Activated B cell treated with CpG ODN at 0.5 μM for 24 hours (primary cell): ENCODE measurements around the gene HM13. TPM values are rescaled to one million over a fixed set of nuclear protein-coding genes. Genes with fewer than 3 reads are reported as not detected.
"Not testable (repeated sequence)": the region's sequence is repeated elsewhere in the genome, so short reads cannot be mapped to it uniquely, and the experiment has no call there.

Experiments
- ATAC-seq: fragments of 200-7000 bp; cut with Tn5 transposase; one replicate; pipeline ENCODE4 v1.10.0; 2021; ENCODE audit warnings: low read depth, mild to moderate bottlenecking, moderate library complexity
- CTCF ChIA-PET: fragments of 350-600 bp; sonication (Branson Sonifier 250); formaldehyde crosslinking; loops from one replicate; lab custom pipeline; 2021; ENCODE audit warnings: antibody characterized with exemption; lab: Charles Lee
- POLR2A ChIA-PET: fragments of 350-600 bp; sonication (Branson Sonifier 250); formaldehyde crosslinking; loops from one replicate; lab custom pipeline; 2021; ENCODE audit warnings: antibody characterized with exemption; lab: Charles Lee
- DNase-seq: peaks from one replicate; pipeline ENCODE4 v3.0.0; 2022
- H3K27ac Mint-ChIP-seq: one replicate; pipeline ENCODE4 v1.8.0; 2020; ENCODE audit warnings: mixed read lengths
- H3K27me3 Mint-ChIP-seq: one replicate; pipeline ENCODE4 v1.8.0; 2021; ENCODE audit warnings: mixed read lengths
- H3K36me3 Mint-ChIP-seq: one replicate; pipeline ENCODE4 v1.8.0; 2021; ENCODE audit warnings: low read depth, mixed read lengths
- H3K4me1 Mint-ChIP-seq: one replicate; pipeline ENCODE4 v1.8.0; 2021; ENCODE audit warnings: mixed read lengths
- H3K4me3 Mint-ChIP-seq: one replicate; pipeline ENCODE4 v1.8.0; 2020; ENCODE audit warnings: mild to moderate bottlenecking, mixed read lengths
- H3K9me3 Mint-ChIP-seq: one replicate; pipeline ENCODE4 v1.8.0; 2020; ENCODE audit warnings: mixed read lengths
- CTCF ChIP-seq: fragments of 200-600 bp; IDR thresholded peaks from one replicate; pipeline ENCODE4 v1.8.0; 2022; ENCODE audit warnings: antibody characterized with exemption, mild to moderate bottlenecking
- intact Hi-C: fragments of 100-400 bp; cut with micrococcal nuclease; formaldehyde crosslinking; loops from one replicate; pipeline ENCODE4 v1.15.1; 2024
- total RNA-seq: library from RNA; stranded (reverse); gene quantifications from 2 replicates; pipeline ENCODE4 v1.2.3, GENCODE V29; 2022

HM13 gene
- total RNA-seq, 1 donor from 2014 or later, result 90.9 TPM

DNA sequence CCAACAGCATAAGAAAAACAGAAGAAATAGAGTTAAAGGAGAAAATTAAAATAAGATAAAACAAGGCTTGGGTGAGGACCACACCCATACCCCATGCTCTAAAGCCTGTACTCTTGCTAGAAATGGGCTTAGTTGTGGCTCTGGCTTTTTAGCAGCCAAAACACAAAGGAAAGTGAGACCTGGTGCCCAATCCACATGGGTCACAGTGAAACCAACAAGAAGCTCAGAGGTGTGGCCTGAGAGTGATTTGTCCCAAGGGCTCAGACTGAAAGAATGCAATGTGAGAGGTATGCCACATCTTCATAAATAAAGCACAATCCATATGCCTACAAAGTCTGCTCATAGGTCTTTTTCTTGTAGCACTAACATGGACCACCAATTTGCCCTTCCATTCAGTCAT, 21.1 kb downstream of the HM13 start:
- no peaks in the 10 kb centered on the region for H3K4me1 Mint-ChIP-seq
- no peak overlapping the region for H3K27ac Mint-ChIP-seq
- no peaks in the 10 kb centered on the region for H3K27me3 Mint-ChIP-seq

DNA sequence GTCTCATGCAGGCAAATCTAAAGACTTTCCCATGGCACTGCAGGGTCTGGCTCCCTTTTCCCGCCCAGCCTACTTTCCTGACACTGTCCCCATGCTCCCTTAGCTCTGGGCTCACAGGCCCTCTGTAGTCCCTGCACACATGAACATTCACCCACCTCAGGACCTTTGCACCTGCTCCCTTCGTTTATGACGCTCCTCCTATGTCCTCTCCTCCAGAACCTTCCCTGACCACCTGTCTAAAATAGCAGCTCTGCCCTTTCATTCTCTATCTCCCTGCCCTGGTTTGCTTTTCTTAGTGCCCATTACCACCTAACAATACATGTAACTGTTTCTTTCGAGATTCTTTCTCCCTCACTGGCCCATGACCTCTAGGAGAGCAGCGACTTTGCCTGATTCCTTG, 22.3 kb downstream of the HM13 start:
- ChIA-PET CTCF (no interaction called here), POLR2A (no interaction called here)
- peaks cover 75% of the 10 kb centered on the region for H3K36me3 Mint-ChIP-seq

More for the DNA sequence above, 21.1 kb downstream of the HM13 start:
- intact Hi-C loops, result no loop called here
- ATAC-seq (no peak), DNase-seq (no peak)
- H3K4me3 Mint-ChIP-seq, result no peak overlapping the region
- peaks cover 82% of the 10 kb centered on the region for H3K36me3 Mint-ChIP-seq
- ChIA-PET CTCF (no interaction called here), POLR2A (interaction anchor here (0.6 kb wide), 1 partner anchor 140 kb away, joined by 5 read pairs; no protein-coding TSS in a partner anchor)
- TF ChIP-seq CTCF, result no peak
- H3K9me3 Mint-ChIP-seq, result no peaks in the 10 kb centered on the region

DNA sequence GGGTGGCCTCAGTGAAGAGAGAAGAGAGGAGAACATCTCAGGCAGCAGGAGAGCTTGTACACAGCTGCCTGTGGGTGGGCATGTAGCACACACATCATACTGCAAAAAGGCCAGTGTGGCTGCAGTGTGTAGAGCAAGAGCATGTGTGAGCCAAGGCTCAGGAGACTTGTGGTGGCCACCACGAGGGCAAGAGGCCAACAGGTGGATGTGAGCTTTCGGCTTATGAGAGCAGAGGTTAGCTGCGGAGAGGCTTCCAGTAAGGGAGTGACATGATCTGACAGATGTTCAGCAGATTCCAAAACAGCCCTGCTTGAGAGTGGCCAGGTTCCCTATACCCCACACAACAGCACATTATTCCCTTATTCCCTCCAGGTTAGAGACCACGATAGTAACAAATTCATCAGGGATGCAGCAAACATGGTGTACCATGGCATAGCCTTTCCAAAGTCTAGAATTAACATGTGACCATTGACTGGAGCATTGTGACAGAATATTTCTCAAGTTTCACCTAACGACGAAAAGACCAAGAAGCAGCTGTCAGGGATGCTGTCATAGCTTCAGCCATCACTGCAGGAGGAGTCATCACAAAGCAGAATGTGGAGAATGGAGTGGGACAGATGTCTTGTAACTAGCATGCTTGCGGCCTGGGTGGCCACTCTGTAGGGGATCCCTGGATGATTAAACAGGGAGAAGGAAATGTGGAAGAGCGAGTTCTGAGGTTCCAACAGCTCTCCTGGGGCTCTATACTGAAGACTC, 23.1 kb downstream of the HM13 start:
- ChIA-PET CTCF (interaction anchor here (0.7 kb wide), 1 partner anchor 20 kb away, joined by 3 read pairs; no protein-coding TSS in a partner anchor), POLR2A (no interaction called here)
- Mint-ChIP-seq H3K27ac (no peak overlapping the region), H3K27me3 (no peaks in the 10 kb centered on the region), H3K4me1 (peaks cover 3% of the 10 kb centered on the region), H3K9me3 (no peaks in the 10 kb centered on the region), H3K4me3 (no peak overlapping the region), H3K36me3 (peaks cover 75% of the 10 kb centered on the region)
- no peak for ATAC-seq
- TF ChIP-seq CTCF, result no peak
- no peak for DNase-seq
- intact Hi-C loops, result no loop called here

More for the DNA sequence above, 22.3 kb downstream of the HM13 start:
- no peaks in the 10 kb centered on the region for H3K4me1 Mint-ChIP-seq
- DNase-seq (no peak), ATAC-seq (no peak)
- no peak overlapping the region for H3K27ac Mint-ChIP-seq
- no peaks in the 10 kb centered on the region for H3K9me3 Mint-ChIP-seq
- no peak overlapping the region for H3K4me3 Mint-ChIP-seq
- TF ChIP-seq CTCF, result no peak
- intact Hi-C loops, result no loop called here
- H3K27me3 Mint-ChIP-seq, result no peaks in the 10 kb centered on the region

DNA sequence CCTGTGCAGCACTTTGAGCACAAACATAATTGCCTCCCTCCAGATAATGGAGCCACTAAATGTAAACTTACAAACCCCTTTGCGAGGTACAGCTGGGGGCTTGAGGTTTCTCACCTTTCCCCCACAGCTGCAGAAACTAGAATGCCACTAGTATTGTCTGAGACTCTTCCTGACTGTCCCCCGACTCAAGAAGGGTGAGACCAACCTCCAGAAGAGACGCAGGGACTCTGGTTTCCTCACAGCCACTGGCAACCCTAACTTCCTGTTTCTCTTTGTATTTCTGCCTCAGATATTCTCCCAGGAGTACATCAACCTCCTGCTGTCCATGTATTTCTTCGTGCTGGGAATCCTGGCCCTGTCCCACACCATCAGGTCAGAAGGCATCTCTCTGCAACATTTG, 23.6 kb downstream of the HM13 start:
- H3K9me3 Mint-ChIP-seq, result no peaks in the 10 kb centered on the region
- intact Hi-C loops, result no loop called here
- peaks cover 4% of the 10 kb centered on the region for H3K4me1 Mint-ChIP-seq
- no peak for TF ChIP-seq CTCF
- CTCF ChIA-PET, result interaction anchor here (1.1 kb wide), 1 partner anchor 24 kb away, joined by 5 read pairs; no protein-coding TSS in a partner anchor
- H3K27ac Mint-ChIP-seq, result no peak overlapping the region
- H3K27me3 Mint-ChIP-seq, result no peaks in the 10 kb centered on the region
- H3K36me3 Mint-ChIP-seq, result peaks cover 75% of the 10 kb centered on the region
- POLR2A ChIA-PET, result no interaction called here
- no peak overlapping the region for H3K4me3 Mint-ChIP-seq
- DNase-seq, result no peak
- no peak for ATAC-seq

DNA sequence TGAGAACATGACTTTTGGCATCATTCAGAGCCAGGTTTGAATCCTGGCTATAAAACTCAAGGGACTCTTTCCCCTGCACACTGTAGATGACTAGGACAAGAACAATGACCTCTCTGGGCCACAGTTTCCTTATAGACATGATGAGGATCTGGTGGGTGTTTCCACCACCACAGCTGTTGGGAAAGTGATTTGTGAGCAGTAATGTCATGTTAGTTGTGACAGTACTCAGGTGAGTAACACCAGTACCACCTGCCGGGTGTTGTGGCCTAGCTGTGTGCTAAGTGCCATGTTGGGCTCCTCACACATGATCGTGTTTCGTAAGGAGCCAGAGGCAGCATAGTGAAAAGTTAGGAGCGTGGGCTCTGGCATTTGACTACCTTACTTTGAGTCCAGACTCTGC, 24.1 kb downstream of the HM13 start:
- ChIA-PET CTCF (interaction anchor here (1.1 kb wide), 1 partner anchor 23 kb away, joined by 5 read pairs; no protein-coding TSS in a partner anchor), POLR2A (no interaction called here)
- no peaks in the 10 kb centered on the region for H3K9me3 Mint-ChIP-seq
- peaks cover 4% of the 10 kb centered on the region for H3K4me1 Mint-ChIP-seq
- ATAC-seq (no peak), DNase-seq (no peak)
- no peak for TF ChIP-seq CTCF
- no peaks in the 10 kb centered on the region for H3K27me3 Mint-ChIP-seq
- intact Hi-C loops, result no loop called here
- H3K27ac Mint-ChIP-seq, result no peak overlapping the region
- no peak overlapping the region for H3K4me3 Mint-ChIP-seq
- peaks cover 74% of the 10 kb centered on the region for H3K36me3 Mint-ChIP-seq

DNA sequence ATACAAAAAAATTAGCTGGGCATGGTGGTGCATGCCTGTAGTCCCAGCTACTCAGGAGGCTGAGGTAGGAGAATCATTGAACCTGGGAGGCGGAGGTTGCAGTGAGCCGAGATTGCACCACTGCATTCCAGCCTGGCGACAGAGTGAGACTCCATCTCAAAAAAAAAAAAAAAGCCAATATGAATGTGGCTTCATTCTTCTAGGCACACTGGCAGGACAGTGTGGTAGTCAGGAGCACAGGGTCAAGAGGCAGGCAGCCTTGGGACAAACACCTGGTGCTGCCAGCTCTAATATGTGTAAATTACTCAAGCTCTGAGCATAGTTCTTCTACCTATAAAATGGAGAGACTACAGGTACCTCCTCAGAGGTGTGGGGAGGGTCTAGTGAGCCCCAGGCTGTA, 25.4 kb downstream of the HM13 start:
- ATAC-seq, H3K4me3 Mint-ChIP-seq, H3K27ac Mint-ChIP-seq, DNase-seq, intact Hi-C loops, H3K4me1 Mint-ChIP-seq, POLR2A ChIA-PET, H3K27me3 Mint-ChIP-seq, H3K9me3 Mint-ChIP-seq: not testable (repeated sequence)
- peaks cover 64% of the 10 kb centered on the region for H3K36me3 Mint-ChIP-seq
- CTCF ChIA-PET, result interaction anchor here (1.2 kb wide), 1 partner anchor 73 kb away, joined by 3 read pairs; no protein-coding TSS in a partner anchor
